Measurements from ENCODE around the gene RGS3. TPM values are rescaled to one million over a fixed set of nuclear protein-coding genes. Genes with fewer than 3 reads are reported as not detected.
A peak's percentile ranks its signal among the peaks of the same experiment; 100 is the strongest.
"Not testable (repeated sequence)": the region's sequence is repeated elsewhere in the genome, so short reads cannot be mapped to it uniquely, and the experiment has no call there.

RGS3 gene
- total RNA-seq, 1 donor from 2014 or later = 26.3 TPM

DNA sequence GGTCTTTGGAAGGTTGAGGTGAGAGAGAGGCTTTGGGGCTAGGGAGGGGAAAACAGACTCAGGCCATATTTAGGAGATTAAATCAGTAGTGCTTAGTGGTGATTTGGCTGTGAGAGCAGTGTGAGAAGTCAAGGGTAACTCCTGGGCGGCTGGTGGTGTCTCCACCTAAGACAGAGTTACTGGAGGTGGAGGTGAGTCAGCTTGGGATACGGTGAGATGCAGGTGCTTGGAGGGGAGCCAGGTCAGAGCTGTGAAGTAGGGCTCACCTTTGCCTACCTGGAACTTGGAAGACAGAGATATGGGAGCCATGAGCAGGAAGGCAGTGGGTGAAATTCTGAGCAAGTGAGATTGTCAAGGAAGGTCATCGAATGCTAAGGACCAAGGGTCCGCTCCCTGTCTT is 24.5 kb downstream of the RGS3 start:
- H3K4me1 Mint-ChIP-seq = peaks cover 13% of the 10 kb centered on the region
- H3K27me3 Mint-ChIP-seq (ENCODE audit: low read depth) = no peaks in the 10 kb centered on the region
- peaks cover 4% of the 10 kb centered on the region for H3K36me3 Mint-ChIP-seq
- no peak overlapping the region for H3K27ac Mint-ChIP-seq
- DNase-seq (ENCODE audit: low spot score in 2 of 2, unreplicated experiment in 2 of 2) = no peak
- no peaks in the 10 kb centered on the region for H3K9me3 Mint-ChIP-seq
- TF ChIP-seq, protein P1, sequence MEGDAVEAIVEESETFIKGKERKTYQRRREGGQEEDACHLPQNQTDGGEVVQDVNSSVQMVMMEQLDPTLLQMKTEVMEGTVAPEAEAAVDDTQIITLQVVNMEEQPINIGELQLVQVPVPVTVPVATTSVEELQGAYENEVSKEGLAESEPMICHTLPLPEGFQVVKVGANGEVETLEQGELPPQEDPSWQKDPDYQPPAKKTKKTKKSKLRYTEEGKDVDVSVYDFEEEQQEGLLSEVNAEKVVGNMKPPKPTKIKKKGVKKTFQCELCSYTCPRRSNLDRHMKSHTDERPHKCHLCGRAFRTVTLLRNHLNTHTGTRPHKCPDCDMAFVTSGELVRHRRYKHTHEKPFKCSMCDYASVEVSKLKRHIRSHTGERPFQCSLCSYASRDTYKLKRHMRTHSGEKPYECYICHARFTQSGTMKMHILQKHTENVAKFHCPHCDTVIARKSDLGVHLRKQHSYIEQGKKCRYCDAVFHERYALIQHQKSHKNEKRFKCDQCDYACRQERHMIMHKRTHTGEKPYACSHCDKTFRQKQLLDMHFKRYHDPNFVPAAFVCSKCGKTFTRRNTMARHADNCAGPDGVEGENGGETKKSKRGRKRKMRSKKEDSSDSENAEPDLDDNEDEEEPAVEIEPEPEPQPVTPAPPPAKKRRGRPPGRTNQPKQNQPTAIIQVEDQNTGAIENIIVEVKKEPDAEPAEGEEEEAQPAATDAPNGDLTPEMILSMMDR (IDR thresholded peaks at IDR 0.05; ENCODE audit: unreplicated experiment) = no peak
- no peak overlapping the region for H3K4me3 Mint-ChIP-seq

DNA sequence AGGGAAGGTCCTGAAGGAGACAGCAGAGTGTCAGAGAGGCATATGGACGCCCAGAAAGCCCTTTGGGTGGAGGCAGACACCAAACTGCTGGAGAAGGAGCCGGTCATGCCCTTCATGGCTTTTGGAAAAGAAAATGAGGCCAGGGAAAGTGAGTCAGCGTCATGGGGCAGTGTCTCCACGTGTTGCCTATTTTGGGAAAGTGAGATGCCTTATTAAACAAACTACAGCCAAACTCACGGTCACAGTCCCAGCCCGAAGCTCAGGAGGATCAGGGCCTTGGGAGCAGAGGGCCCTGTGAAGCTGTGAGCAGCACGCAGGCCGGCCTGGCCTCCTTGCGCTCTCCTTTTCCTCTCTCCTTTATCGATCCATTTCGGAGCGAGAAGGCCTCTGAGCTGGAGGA is 25.0 kb downstream of the RGS3 start:
- TF ChIP-seq, protein P1 (IDR thresholded peaks at IDR 0.05; ENCODE audit: unreplicated experiment) = no peak
- H3K27me3 Mint-ChIP-seq (ENCODE audit: low read depth) = no peaks in the 10 kb centered on the region
- H3K4me3 Mint-ChIP-seq = no peak overlapping the region
- H3K27ac Mint-ChIP-seq = no peak overlapping the region
- H3K36me3 Mint-ChIP-seq = peaks cover 4% of the 10 kb centered on the region
- H3K4me1 Mint-ChIP-seq = peaks cover 17% of the 10 kb centered on the region
- DNase-seq (ENCODE audit: low spot score in 2 of 2, unreplicated experiment in 2 of 2) = no peak
- H3K9me3 Mint-ChIP-seq = no peaks in the 10 kb centered on the region

DNA sequence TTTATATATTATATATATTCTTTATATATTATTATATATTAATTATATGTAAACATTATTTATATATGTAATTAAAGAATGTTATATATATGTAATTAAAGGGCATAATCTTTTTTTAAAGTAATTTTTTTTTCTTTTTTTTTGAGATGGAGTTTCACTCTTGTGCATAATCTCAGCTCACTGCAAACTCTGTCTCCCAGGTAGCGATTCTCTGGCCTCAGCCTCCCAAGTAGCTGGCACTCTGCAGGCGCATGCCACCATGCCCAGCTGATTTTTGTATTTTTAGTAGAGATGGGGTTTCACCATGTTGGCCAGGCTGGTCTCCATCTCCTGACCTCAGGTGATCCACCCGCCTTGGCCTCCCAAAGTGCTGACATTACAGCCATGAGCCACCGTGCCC is 27.6 kb downstream of the RGS3 start:
- not testable (repeated sequence) for H3K4me3 Mint-ChIP-seq; DNase-seq (ENCODE audit: low spot score in 2 of 2, unreplicated experiment in 2 of 2); H3K9me3 Mint-ChIP-seq

DNA sequence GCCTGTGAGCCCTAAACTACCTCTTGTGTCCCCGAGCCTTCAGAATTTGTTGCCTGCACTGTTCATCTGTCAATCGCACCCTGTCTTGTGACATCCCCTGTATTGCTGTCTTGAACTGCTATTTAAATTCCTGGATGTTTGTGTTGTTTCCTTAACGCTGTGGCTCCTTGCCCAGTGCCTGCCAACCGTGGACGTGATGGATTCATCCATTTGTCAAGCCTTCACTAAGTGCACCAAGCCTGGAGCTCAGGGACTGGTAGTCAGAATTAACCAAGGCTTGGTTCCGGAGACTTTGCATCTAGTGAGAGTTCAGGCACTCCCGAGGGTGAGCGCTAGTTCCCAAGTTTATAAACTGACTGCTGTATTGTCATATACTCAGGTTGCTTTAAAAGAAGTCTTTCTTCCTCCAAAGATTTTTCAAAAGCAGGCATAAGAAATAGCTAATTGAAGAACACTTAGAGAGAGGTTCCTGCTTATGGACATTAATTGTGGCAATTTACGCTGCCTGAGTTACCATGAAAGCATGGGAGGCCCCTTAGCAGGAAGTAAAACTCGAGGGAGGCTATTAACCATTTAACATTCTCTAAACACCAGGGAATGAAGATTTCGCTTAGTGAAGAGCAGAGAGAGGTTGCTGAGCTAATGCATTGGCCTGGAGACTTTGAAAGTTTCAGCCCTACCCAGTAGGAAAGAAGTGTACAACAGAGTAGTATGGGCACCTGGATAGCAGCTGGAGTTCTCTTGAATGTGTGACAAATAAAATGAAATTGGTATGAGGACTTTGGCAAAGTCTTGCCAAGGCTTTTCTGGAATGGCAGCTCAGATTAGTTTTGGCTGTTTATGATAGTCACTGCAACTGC is 29.0 kb downstream of the RGS3 start:
- H3K27me3 Mint-ChIP-seq (ENCODE audit: low read depth) = no peaks in the 10 kb centered on the region
- no peaks in the 10 kb centered on the region for H3K9me3 Mint-ChIP-seq
- peak overlapping the region; percentile 77 for H3K27ac Mint-ChIP-seq
- H3K4me3 Mint-ChIP-seq = no peak overlapping the region
- peak in 1 of 2 experiments; percentile 60 for DNase-seq (ENCODE audit: low spot score in 2 of 2, unreplicated experiment in 2 of 2)
- TF ChIP-seq, protein P1 (IDR thresholded peaks at IDR 0.05; ENCODE audit: unreplicated experiment) = no peak
- peaks cover 16% of the 10 kb centered on the region for H3K4me1 Mint-ChIP-seq
- H3K36me3 Mint-ChIP-seq = peaks cover 4% of the 10 kb centered on the region

More for the DNA sequence above, 27.6 kb downstream of the RGS3 start:
- not testable (repeated sequence) for H3K27me3 Mint-ChIP-seq (ENCODE audit: low read depth); H3K36me3 Mint-ChIP-seq; H3K27ac Mint-ChIP-seq
- peaks cover 16% of the 10 kb centered on the region for H3K4me1 Mint-ChIP-seq

DNA sequence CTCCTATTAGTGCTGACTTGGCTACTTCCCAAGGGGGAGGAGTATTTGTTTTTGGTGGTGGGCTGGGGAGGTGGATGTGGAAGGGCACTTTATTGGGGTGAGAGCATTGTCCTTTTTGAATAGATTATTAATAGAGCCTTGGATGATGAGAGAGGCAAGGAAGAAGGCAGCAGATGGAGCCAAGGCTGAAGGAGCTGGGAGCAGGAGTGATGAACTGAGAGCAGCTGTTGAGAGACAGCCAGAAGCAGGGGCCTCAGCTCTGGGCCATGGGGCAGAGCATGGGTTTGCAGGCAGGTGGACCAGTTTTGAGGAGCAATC is 29.6 kb downstream of the RGS3 start:
- TF ChIP-seq, protein P1 (IDR thresholded peaks at IDR 0.05; ENCODE audit: unreplicated experiment) = no peak
- Mint-ChIP-seq H3K27ac (peak overlapping the region; percentile 77), H3K4me3 (no peak overlapping the region), H3K27me3 (ENCODE audit: low read depth) (no peaks in the 10 kb centered on the region), H3K9me3 (no peaks in the 10 kb centered on the region), H3K4me1 (peaks cover 16% of the 10 kb centered on the region), H3K36me3 (peaks cover under 1% of the 10 kb centered on the region)
- DNase-seq (ENCODE audit: low spot score in 2 of 2, unreplicated experiment in 2 of 2) = no peak

DNA sequence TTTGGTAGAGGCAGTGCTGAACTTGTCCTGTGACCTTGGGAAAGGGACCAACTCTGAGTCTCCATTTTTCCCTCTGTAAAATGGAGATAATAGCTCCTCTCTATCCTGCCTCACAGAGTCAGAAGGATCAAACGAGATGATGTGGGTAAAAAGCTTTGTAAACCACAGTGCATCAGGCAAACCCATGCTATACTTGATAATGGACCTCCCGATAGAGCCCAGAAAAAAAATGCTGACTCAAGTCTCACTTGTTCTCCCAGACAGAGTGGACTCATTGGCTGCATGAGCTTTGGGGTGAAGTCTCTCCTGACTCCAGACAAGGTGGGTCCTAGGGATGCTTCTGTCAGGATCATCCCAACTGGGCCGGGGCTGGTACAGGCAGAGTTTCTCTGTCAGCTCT is 32.0 kb downstream of the RGS3 start:
- Mint-ChIP-seq H3K27me3 (ENCODE audit: low read depth) (no peaks in the 10 kb centered on the region), H3K36me3 (peaks cover 3% of the 10 kb centered on the region), H3K4me1 (peaks cover 16% of the 10 kb centered on the region), H3K9me3 (no peaks in the 10 kb centered on the region), H3K27ac (no peak overlapping the region), H3K4me3 (no peak overlapping the region)
- DNase-seq (ENCODE audit: low spot score in 2 of 2, unreplicated experiment in 2 of 2) = no peak
- TF ChIP-seq, protein P1 (IDR thresholded peaks at IDR 0.05; ENCODE audit: unreplicated experiment) = no peak
